Islet of Langerhans (tissue), 1 donor: ENCODE measurements around the gene STOX2.
"Not testable (repeated sequence)": the region's sequence is repeated elsewhere in the genome, so short reads cannot be mapped to it uniquely, and the experiment has no call there.

Experiments used
- FAIRE-seq: peaks from one replicate; lab custom pipeline; 2011; peaks lifted over from hg19 to GRCh38; lab: Jason Lieb, UNC

Gene STOX2

GRCh38 chr4:183936574-183937345 is 31.7 kb downstream of the STOX2 start:
- no peak for FAIRE-seq

GRCh38 chr4:183940864-183941263 is 35.8 kb downstream of the STOX2 start:
- no peak for FAIRE-seq

GRCh38 chr4:183941964-183942363 is 36.9 kb downstream of the STOX2 start:
- FAIRE-seq = no peak

- FAIRE-seq = no peak
These were observed 40.6 kb downstream of the STOX2 start for GRCh38 chr4:183945741-183946140.

GRCh38 chr4:183950536-183950935 is 45.4 kb downstream of the STOX2 start:
- no peak for FAIRE-seq

- not testable (repeated sequence) for FAIRE-seq
These were observed 47.5 kb downstream of the STOX2 start for GRCh38 chr4:183952652-183953051.

- no peak for FAIRE-seq
These were observed 54.4 kb downstream of the STOX2 start for GRCh38 chr4:183959319-183960045.

- peak; percentile 99 for FAIRE-seq
These were observed 54.9 kb downstream of the STOX2 start for GRCh38 chr4:183960046-183960420.

- no peak for FAIRE-seq
These were observed 55.9 kb downstream of the STOX2 start for GRCh38 chr4:183960962-183961541.

- FAIRE-seq = no peak
These were observed 56.7 kb downstream of the STOX2 start for GRCh38 chr4:183961795-183962194.

GRCh38 chr4:183962419-183962818 is 57.3 kb downstream of the STOX2 start:
- FAIRE-seq = no peak

- FAIRE-seq = no peak
These were observed 61.3 kb downstream of the STOX2 start for GRCh38 chr4:183966371-183966770.

GRCh38 chr4:183967266-183967665 is 62.2 kb downstream of the STOX2 start:
- FAIRE-seq = no peak

GRCh38 chr4:183968502-183968901 is 63.4 kb downstream of the STOX2 start:
- no peak for FAIRE-seq

GRCh38 chr4:183968931-183969330 is 63.8 kb downstream of the STOX2 start:
- FAIRE-seq = no peak

- no peak for FAIRE-seq
These were observed 64.5 kb downstream of the STOX2 start for GRCh38 chr4:183969596-183969995.

GRCh38 chr4:183971929-183972490 is 66.9 kb downstream of the STOX2 start:
- FAIRE-seq = no peak

- FAIRE-seq = no peak
These were observed 72.6 kb downstream of the STOX2 start for GRCh38 chr4:183977707-183978106.

GRCh38 chr4:183984566-183984965 is 79.5 kb downstream of the STOX2 start:
- FAIRE-seq = no peak

- no peak for FAIRE-seq
These were observed 80.7 kb downstream of the STOX2 start for GRCh38 chr4:183985786-183986185.

- FAIRE-seq = no peak
These were observed 81.3 kb downstream of the STOX2 start for GRCh38 chr4:183986291-183986970.
